DND-41 (cell line): Measurements from ENCODE around the gene ULBP2.

Experiments
- EZH2 ChIP-seq: IDR thresholded peaks from 3 replicates; pipeline ENCODE4 v1.6.1; 2012; ENCODE audit warnings: borderline replicate concordance, low read depth, mild to moderate bottlenecking, moderate library complexity, low read length, inconsistent platforms; ENCODE audit not compliant: severe bottlenecking
- TF ChIP-seq, protein P1 (sequence below): IDR thresholded peaks from 2 replicates; pipeline ENCODE4 v1.5.1; 2012; ENCODE audit warnings: borderline replicate concordance, low read length, moderate library complexity, mild to moderate bottlenecking; ENCODE audit not compliant: poor library complexity, severe bottlenecking; ENCODE audit errors: extremely low read depth

- TF ChIP-seq, protein P1, sequence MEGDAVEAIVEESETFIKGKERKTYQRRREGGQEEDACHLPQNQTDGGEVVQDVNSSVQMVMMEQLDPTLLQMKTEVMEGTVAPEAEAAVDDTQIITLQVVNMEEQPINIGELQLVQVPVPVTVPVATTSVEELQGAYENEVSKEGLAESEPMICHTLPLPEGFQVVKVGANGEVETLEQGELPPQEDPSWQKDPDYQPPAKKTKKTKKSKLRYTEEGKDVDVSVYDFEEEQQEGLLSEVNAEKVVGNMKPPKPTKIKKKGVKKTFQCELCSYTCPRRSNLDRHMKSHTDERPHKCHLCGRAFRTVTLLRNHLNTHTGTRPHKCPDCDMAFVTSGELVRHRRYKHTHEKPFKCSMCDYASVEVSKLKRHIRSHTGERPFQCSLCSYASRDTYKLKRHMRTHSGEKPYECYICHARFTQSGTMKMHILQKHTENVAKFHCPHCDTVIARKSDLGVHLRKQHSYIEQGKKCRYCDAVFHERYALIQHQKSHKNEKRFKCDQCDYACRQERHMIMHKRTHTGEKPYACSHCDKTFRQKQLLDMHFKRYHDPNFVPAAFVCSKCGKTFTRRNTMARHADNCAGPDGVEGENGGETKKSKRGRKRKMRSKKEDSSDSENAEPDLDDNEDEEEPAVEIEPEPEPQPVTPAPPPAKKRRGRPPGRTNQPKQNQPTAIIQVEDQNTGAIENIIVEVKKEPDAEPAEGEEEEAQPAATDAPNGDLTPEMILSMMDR: no peak
- no peak for TF ChIP-seq EZH2
Observed at GRCh38 chr6:149960488-149960887, 18.7 kb downstream of the ULBP2 start.
